CD14-positive monocyte (primary cell): ENCODE measurements around the gene UBE2QL1. TPM values are rescaled to one million over a fixed set of nuclear protein-coding genes. Genes with fewer than 3 reads are reported as not detected.

ENCODE experiments used
- DNase-seq, 3 donors: peaks; one replicate each; pipeline ENCODE4 v3.0.0-alpha.2; 2011 to 2022
- H2AFZ ChIP-seq: 2 replicates; pipeline ENCODE4 v1.6.0; 2012; ENCODE audit warnings: mild to moderate bottlenecking, low read depth, low read length, inconsistent platforms; ENCODE audit not compliant: insufficient read depth, poor library complexity, severe bottlenecking
- H3K27ac ChIP-seq, 2 donors: 1 replicate in 1 of 2; 2 replicates in 1 of 2; pipeline ENCODE4 v1.5.1; 2012 to 2013; ENCODE audit warnings: low read length in 2 of 2, control low read depth in 1 of 2, inconsistent platforms in 1 of 2, low read depth in 1 of 2, mild to moderate bottlenecking in 1 of 2
- H3K27me3 ChIP-seq, 2 donors: one replicate each; pipeline versions ENCODE4 v1.6.0 to v1.6.1; 2011 to 2013; ENCODE audit warnings: low read length in 2 of 2; ENCODE audit not compliant: control insufficient read depth in 2 of 2, insufficient read depth in 2 of 2
- H3K36me3 ChIP-seq, 2 donors: replicated peaks in 1 of 2; 1 replicate in 1 of 2; 2 replicates in 1 of 2; pipeline versions ENCODE4 v1.5.1 to v1.6.1; 2012 to 2013; ENCODE audit warnings: low read length in 2 of 2, control low read depth in 1 of 2, inconsistent platforms in 1 of 2, mild to moderate bottlenecking in 1 of 2; ENCODE audit not compliant: insufficient read depth in 2 of 2, control insufficient read depth in 1 of 2
- H3K4me1 ChIP-seq, 2 donors: 1 replicate in 1 of 2; 2 replicates in 1 of 2; pipeline versions ENCODE4 v1.5.1 to v1.6.1; 2012 to 2013; ENCODE audit warnings: low read length in 2 of 2, control low read depth in 1 of 2, inconsistent platforms in 1 of 2, mild to moderate bottlenecking in 1 of 2, moderate library complexity in 1 of 2; ENCODE audit not compliant: insufficient read depth in 2 of 2, control insufficient read depth in 1 of 2
- H3K4me2 ChIP-seq: replicated peaks from 2 replicates; pipeline ENCODE3; 2012; ENCODE audit warnings: low read length, moderate library complexity, mild to moderate bottlenecking; ENCODE audit not compliant: poor library complexity, severe bottlenecking; ENCODE audit errors: extremely low read depth
- H3K4me3 ChIP-seq, 3 experiments: fragments of 200-600 bp in 1 of 3; sonication (generic) in 1 of 3; replicated peaks in 1 of 3; 1 replicate in 2 of 3; 2 replicates in 1 of 3; pipeline ENCODE4 v1.5.1; 2011 to 2013; ENCODE audit warnings: low read length in 3 of 3, mild to moderate bottlenecking in 3 of 3, control low read depth in 2 of 3, low read depth in 2 of 3, inconsistent platforms in 1 of 3, moderate library complexity in 1 of 3
- H3K79me2 ChIP-seq: 2 replicates; pipeline ENCODE4 v1.6.0; 2012; ENCODE audit warnings: mild to moderate bottlenecking, control low read depth, inconsistent platforms, low read length, moderate library complexity; ENCODE audit not compliant: insufficient read depth
- H3K9ac ChIP-seq: 2 replicates; pipeline ENCODE4 v1.6.0; 2017; ENCODE audit warnings: low read length, mild to moderate bottlenecking; ENCODE audit not compliant: insufficient read depth, poor library complexity, severe bottlenecking
- H3K9me3 ChIP-seq, 2 donors: replicated peaks in 1 of 2; 1 replicate in 1 of 2; 2 replicates in 1 of 2; pipeline versions ENCODE4 v1.5.1 to v1.6.1; 2012 to 2013; ENCODE audit warnings: low read length in 2 of 2, control low read depth in 1 of 2; ENCODE audit not compliant: control insufficient read depth in 1 of 2, insufficient read depth in 1 of 2
- H4K20me1 ChIP-seq: 2 replicates; pipeline ENCODE4 v1.6.0; 2012; ENCODE audit warnings: mild to moderate bottlenecking, low read length, control low read depth, moderate library complexity; ENCODE audit not compliant: insufficient read depth
- H3K27ac Mint-ChIP-seq, 7 donors: one replicate each; pipeline ENCODE4 v1.8.0; 2020; ENCODE audit warnings: mild to moderate bottlenecking in 7 of 7, mixed read lengths in 7 of 7, moderate library complexity in 6 of 7, inconsistent platforms in 2 of 7
- H3K27me3 Mint-ChIP-seq, 3 donors: one replicate each; pipeline ENCODE4 v1.8.0; 2021 to 2022; ENCODE audit warnings: low read depth in 3 of 3, mild to moderate bottlenecking in 3 of 3, mixed read lengths in 3 of 3, moderate library complexity in 3 of 3, inconsistent platforms in 1 of 3
- H3K36me3 Mint-ChIP-seq, 2 donors: one replicate each; pipeline ENCODE4 v1.8.0; 2020; ENCODE audit warnings: mixed read lengths in 2 of 2, inconsistent platforms in 1 of 2, mild to moderate bottlenecking in 1 of 2
- H3K4me1 Mint-ChIP-seq: one replicate; pipeline ENCODE4 v1.8.0; 2020; ENCODE audit warnings: mild to moderate bottlenecking, mixed read lengths
- H3K4me3 Mint-ChIP-seq, 2 donors: one replicate each; pipeline ENCODE4 v1.8.0; 2020; ENCODE audit warnings: mild to moderate bottlenecking in 2 of 2, mixed read lengths in 2 of 2, moderate library complexity in 1 of 2
- H3K9me3 Mint-ChIP-seq, 7 donors: one replicate each; pipeline ENCODE4 v1.8.0; 2020 to 2022; ENCODE audit warnings: mixed read lengths in 7 of 7, mild to moderate bottlenecking in 6 of 7, moderate library complexity in 6 of 7, inconsistent platforms in 2 of 7
- WGBS: methylation state at CpG from one replicate; pipeline ENCODE4 v1.1.5; 2013; ENCODE audit warnings: missing lambda C conversion rate; ENCODE audit not compliant: insufficient coverage; 5-methylcytosine and 5-hydroxymethylcytosine counted together
- intact Hi-C, 2 donors: fragments of 100-400 bp; cut with micrococcal nuclease; formaldehyde crosslinking; loops; one replicate each; pipeline versions ENCODE4 v1.15.0 to v1.15.1; 2023
- polyA plus RNA-seq, 3 donors: library from polyadenylated mRNA; depleted of rRNA in 1 of 3; unstranded in 2 of 3; stranded (reverse) in 1 of 3; fragments of 300-500 nt in 2 of 3; fragments of >200 nt in 1 of 3; fragmentation: Illumina TruSeq in 2 of 3; gene quantifications; 1 replicate in 2 of 3; 2 replicates in 1 of 3; pipeline ENCODE4 v1.2.3, GENCODE V29; 2012 to 2021
- TF ChIP-seq, protein P1 (sequence below): fragments of 200-600 bp; IDR thresholded peaks from one replicate; pipeline ENCODE4 v1.8.0; 2022; ENCODE audit warnings: antibody characterized with exemption, mild to moderate bottlenecking

Gene UBE2QL1
- polyA plus RNA-seq, 3 donors, result not detected

DNA sequence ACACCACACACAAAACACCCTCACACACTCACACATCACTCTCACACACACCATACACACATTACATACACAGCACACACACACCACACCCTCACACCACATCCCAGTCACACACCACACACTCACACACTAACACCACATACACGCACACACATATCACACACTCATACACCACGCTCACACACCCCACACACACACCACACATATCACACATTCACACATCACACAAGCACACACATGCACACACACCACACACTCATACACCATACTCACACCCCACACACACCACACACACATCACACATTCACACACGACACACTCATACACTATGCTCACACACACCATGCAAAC is 543 bp upstream of the UBE2QL1 start:
- Mint-ChIP-seq H3K27ac (no peak overlapping the region), H3K4me1 (peaks cover 4% of the 10 kb centered on the region), H3K27me3 (peaks cover 34 to 49% (median 41%) of the 10 kb centered on the region in 3 donors), H3K4me3 (no peak overlapping the region), H3K36me3 (no peaks in the 10 kb centered on the region), H3K9me3 (peaks cover 0 to 18% (median 3%) of the 10 kb centered on the region in 7 donors)
- Histone ChIP-seq H3K79me2 (no peaks in the 10 kb centered on the region), H4K20me1 (no peaks in the 10 kb centered on the region), H3K27ac (no peak overlapping the region), H3K9ac (no peak overlapping the region), H3K9me3 (peaks cover 2 to 12% of the 10 kb centered on the region in 2 donors), H3K27me3 (peaks cover 29 to 41% of the 10 kb centered on the region in 2 donors), H2AFZ (no peak overlapping the region), H3K4me1 (no peaks in the 10 kb centered on the region), H3K4me2 (no peak overlapping the region), H3K36me3 (no peaks in the 10 kb centered on the region), H3K4me3 (no peak overlapping the region)
- no peak for DNase-seq
- intact Hi-C loops, result no loop called here
- WGBS, result 97% methylated on average over 3 of the region's 3 CpGs
- TF ChIP-seq, protein P1, sequence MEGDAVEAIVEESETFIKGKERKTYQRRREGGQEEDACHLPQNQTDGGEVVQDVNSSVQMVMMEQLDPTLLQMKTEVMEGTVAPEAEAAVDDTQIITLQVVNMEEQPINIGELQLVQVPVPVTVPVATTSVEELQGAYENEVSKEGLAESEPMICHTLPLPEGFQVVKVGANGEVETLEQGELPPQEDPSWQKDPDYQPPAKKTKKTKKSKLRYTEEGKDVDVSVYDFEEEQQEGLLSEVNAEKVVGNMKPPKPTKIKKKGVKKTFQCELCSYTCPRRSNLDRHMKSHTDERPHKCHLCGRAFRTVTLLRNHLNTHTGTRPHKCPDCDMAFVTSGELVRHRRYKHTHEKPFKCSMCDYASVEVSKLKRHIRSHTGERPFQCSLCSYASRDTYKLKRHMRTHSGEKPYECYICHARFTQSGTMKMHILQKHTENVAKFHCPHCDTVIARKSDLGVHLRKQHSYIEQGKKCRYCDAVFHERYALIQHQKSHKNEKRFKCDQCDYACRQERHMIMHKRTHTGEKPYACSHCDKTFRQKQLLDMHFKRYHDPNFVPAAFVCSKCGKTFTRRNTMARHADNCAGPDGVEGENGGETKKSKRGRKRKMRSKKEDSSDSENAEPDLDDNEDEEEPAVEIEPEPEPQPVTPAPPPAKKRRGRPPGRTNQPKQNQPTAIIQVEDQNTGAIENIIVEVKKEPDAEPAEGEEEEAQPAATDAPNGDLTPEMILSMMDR, result no peak

DNA sequence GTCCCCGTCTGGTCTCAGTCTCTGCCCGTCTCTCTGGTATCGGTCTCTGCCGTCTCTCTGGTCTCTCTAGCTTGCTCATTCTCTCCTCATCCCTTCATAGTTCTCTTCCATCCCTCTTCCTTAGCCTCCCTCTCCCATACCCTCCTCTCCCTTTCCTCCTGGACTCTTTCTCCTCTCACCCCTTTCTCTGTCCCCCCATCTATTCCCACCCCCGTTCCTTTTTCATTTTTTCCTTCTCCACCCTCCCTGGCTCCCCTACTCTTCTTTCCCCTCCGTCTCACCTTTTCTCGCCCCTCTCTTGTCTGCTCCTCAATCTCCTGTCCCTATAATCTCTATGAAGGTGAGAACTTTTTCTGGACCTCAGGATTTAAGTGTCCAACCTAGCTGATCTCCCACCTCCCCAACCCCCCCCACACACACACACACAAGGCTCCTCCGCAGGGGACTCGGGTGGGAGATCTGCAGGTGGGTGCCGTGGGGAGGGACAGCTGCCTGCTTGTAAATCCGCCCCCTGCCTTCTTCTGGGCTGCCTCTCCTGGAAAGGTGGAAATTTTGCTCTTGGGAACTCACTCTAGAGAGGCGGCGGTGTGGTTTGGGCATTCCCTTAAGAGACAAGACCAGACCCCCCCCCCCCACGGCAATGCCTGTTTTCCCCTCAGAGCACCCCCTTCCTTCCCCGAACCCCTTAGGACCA is 953 bp downstream of the UBE2QL1 start:
- Mint-ChIP-seq H3K27ac (no peak overlapping the region), H3K4me1 (peaks cover 4% of the 10 kb centered on the region), H3K27me3 (peaks cover 35 to 50% (median 45%) of the 10 kb centered on the region in 3 donors), H3K36me3 (no peaks in the 10 kb centered on the region), H3K9me3 (peaks cover 0 to 11% (median 0%) of the 10 kb centered on the region in 7 donors), H3K4me3 (peak overlapping the region in 1 of 2 donors; percentile 83)
- no peak for DNase-seq
- 8% methylated on average over 6 of the region's 15 CpGs for WGBS
- TF ChIP-seq, protein P1, result no peak
- peaks cover 29 to 42% of the 10 kb centered on the region in 2 donors for H3K27me3 ChIP-seq
- H3K27ac ChIP-seq, result no peak overlapping the region
- H3K36me3 ChIP-seq, result no peaks in the 10 kb centered on the region
- H4K20me1 ChIP-seq, result no peaks in the 10 kb centered on the region
- intact Hi-C loops, result no loop called here
- no peaks in the 10 kb centered on the region for H3K79me2 ChIP-seq
- no peak overlapping the region for H2AFZ ChIP-seq
- peaks cover 0 to 12% of the 10 kb centered on the region in 2 donors for H3K9me3 ChIP-seq
- no peak overlapping the region for H3K9ac ChIP-seq
- H3K4me2 ChIP-seq, result no peak overlapping the region
- H3K4me1 ChIP-seq, result no peaks in the 10 kb centered on the region
- no peak overlapping the region for H3K4me3 ChIP-seq
